ENCODE measurements around the gene DPH1.
A peak's percentile ranks its signal among the peaks of the same experiment; 100 is the strongest.

DPH1 gene

DNA sequence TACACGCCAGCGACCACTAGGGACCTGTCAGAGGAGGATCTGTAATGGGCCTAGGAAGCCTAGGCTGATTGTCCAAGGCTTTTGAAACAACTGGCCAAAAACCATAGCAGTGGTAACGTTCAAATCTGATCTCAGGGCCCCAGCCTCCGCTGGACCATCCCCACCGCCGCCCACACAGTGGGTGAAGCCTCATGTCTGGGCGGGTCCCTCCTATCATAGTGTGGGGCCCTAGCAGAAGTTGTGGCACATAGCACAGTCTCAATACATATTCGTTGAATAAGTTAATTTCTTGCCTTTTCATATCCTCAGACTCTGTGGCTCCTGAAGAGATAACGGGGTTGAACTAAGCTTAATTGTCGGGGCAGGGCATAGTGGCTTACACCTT, 818 bp downstream of the DPH1 start:
- no peak overlapping the region for H3K9ac ChIP-seq
- no peaks in the 10 kb centered on the region for H3K27me3 ChIP-seq (ENCODE audit: control insufficient read depth, insufficient read depth, low read length)
- H3K27ac ChIP-seq: peak overlapping the region; percentile 66
- H3K79me2 ChIP-seq: peaks cover 15% of the 10 kb centered on the region
- H3K4me3 ChIP-seq (ENCODE audit: low read depth, low read length): peak overlapping the region; percentile 97
- H3K36me3 ChIP-seq (ENCODE audit: control insufficient read depth, insufficient read depth, low read length): no peaks in the 10 kb centered on the region
- peak; percentile 54 for TF ChIP-seq CTCF (IDR thresholded peaks at IDR 0.05)
- no peaks in the 10 kb centered on the region for H3K4me1 ChIP-seq
- peak overlapping the region; percentile 84 for H3K4me2 ChIP-seq (ENCODE audit: low read length)
- no peaks in the 10 kb centered on the region for H3K9me3 ChIP-seq (ENCODE audit: control insufficient read depth, low read length)
- H2AFZ ChIP-seq: peak overlapping the region; percentile 92

DNA sequence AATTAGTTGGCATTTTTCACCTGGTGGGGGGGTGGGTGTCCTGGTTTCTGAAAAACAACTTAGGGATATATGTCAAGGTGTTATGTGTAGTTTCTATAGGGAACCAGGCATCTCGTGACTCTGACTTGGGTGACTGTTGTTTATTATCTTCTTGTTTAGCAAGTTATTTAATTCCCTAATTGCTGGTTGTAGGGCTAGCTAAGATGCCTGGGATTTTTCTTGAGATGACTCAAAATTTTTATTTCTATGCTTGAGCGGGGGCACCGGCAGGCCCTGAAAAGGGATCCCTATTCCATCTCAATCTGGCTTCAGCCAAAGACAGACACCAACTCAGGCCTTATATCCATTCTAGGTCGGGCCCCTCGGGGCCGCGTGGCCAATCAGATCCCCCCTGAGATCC, 3.2 kb downstream of the DPH1 start:
- Histone ChIP-seq H3K4me1 (no peaks in the 10 kb centered on the region), H3K36me3 (ENCODE audit: control insufficient read depth, insufficient read depth, low read length) (no peaks in the 10 kb centered on the region)

DNA sequence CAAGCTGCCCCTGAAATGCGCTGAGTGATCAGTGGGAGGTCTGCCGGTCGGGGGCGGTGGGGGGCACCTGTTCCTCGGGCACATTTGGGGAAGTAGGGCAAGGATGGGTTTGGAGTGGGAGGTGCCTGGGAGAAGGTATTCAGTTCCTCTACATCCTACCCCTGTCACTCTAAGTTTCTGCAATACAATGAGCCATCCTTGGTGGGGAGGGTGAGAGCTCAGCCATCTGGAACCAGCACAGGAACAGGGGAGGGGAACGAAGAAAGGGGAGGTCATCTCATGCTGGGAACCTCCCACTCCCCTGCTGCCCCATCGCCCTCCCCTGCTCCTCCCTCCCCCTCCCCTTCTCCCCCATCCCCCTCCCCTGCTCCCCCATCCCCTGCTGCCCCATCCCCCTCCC, 4.2 kb downstream of the DPH1 start:
- no peaks in the 10 kb centered on the region for H3K36me3 ChIP-seq (ENCODE audit: control insufficient read depth, insufficient read depth, low read length)
- H3K4me1 ChIP-seq: no peaks in the 10 kb centered on the region
- no peak overlapping the region for H3K4me2 ChIP-seq (ENCODE audit: low read length)
- H3K9me3 ChIP-seq (ENCODE audit: control insufficient read depth, low read length): no peaks in the 10 kb centered on the region
- peaks cover 15% of the 10 kb centered on the region for H3K79me2 ChIP-seq
- H3K4me3 ChIP-seq (ENCODE audit: low read depth, low read length): no peak overlapping the region
- TF ChIP-seq CTCF (IDR thresholded peaks at IDR 0.05): no peak
- H3K27me3 ChIP-seq (ENCODE audit: control insufficient read depth, insufficient read depth, low read length): no peaks in the 10 kb centered on the region
- H2AFZ ChIP-seq: no peak overlapping the region
- no peak overlapping the region for H3K9ac ChIP-seq
- no peak overlapping the region for H3K27ac ChIP-seq

More for the DNA sequence above, 3.2 kb downstream of the DPH1 start:
- Histone ChIP-seq H3K9ac (no peak overlapping the region), H3K27me3 (ENCODE audit: control insufficient read depth, insufficient read depth, low read length) (no peaks in the 10 kb centered on the region), H3K4me3 (ENCODE audit: low read depth, low read length) (no peak overlapping the region), H3K9me3 (ENCODE audit: control insufficient read depth, low read length) (no peaks in the 10 kb centered on the region), H2AFZ (no peak overlapping the region), H3K79me2 (peaks cover 15% of the 10 kb centered on the region), H3K27ac (no peak overlapping the region), H3K4me2 (ENCODE audit: low read length) (no peak overlapping the region)
- no peak for TF ChIP-seq CTCF (IDR thresholded peaks at IDR 0.05)

- Histone ChIP-seq H2AFZ (no peak overlapping the region), H3K36me3 (ENCODE audit: control insufficient read depth, insufficient read depth, low read length) (no peaks in the 10 kb centered on the region), H3K9ac (no peak overlapping the region), H3K4me1 (no peaks in the 10 kb centered on the region), H3K27ac (no peak overlapping the region), H3K4me2 (ENCODE audit: low read length) (no peak overlapping the region), H3K9me3 (ENCODE audit: control insufficient read depth, low read length) (no peaks in the 10 kb centered on the region), H3K79me2 (peaks cover 15% of the 10 kb centered on the region), H3K4me3 (ENCODE audit: low read depth, low read length) (no peak overlapping the region), H3K27me3 (ENCODE audit: control insufficient read depth, insufficient read depth, low read length) (no peaks in the 10 kb centered on the region)
- no peak for TF ChIP-seq CTCF (IDR thresholded peaks at IDR 0.05)
Measured at GRCh38 chr17:2034806-2035540, 5.0 kb downstream of the DPH1 start.

Data from parathyroid adenoma (tissue), 2 donors.